NCI-H748 treated with DMSO at 0.1 percent for 48 hours (cell line): ENCODE measurements around the gene RGS7.

Source experiments
- DNase-seq: peaks from one replicate; lab custom pipeline; 2025; lab: John Stamatoyannopoulos, UW

Gene RGS7

DNA sequence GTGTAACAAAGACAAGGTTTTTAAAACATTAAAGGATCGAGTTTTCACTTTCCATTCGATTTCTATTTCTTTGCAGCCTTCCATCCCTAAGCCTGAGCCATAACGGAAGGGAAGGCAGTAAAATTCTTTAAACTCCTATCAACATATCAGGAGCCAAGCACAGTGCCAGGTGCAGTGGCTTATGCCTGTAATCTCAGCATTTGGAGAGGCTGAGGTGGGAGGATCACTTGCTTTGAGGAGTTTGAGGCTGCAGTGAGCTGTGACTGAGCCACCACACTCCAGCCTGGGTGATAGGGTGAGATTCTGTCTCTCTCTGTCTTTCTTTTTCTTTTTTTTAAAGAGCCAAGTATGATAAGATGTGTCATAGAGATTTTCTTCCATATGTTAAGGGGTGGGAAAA lies 527.5 kb downstream of the RGS7 start:
- no peak for DNase-seq

- no peak for DNase-seq
These were observed 529.2 kb downstream of the RGS7 start for GRCh38 chr1:240827786-240828185.

- DNase-seq = no peak
These were observed 532.8 kb downstream of the RGS7 start for GRCh38 chr1:240824238-240824637.

DNA sequence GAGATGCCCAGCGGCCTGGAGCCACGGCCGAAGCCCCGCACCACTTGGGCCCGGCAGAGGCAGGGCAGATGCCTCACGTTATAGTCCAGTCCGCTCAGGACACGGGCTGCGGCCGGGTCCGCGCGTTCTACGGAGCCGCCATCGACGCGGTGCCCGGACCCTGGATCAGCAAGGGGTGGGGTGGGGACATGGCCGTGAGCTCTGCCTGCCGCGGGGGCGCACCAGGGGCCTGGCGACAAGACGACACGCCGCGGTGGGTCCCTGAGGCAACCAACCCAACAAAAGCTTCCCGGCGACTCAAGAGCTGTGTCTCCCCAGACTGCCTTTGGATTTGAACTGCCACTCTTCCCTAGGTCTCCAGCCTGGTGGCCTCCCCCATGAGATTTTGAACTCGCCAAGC lies 533.6 kb downstream of the RGS7 start:
- DNase-seq = no peak

GRCh38 chr1:240821925-240822324 lies 535.1 kb downstream of the RGS7 start:
- DNase-seq = no peak

- no peak for DNase-seq
These were observed 536.2 kb downstream of the RGS7 start for GRCh38 chr1:240820816-240821215.

DNA sequence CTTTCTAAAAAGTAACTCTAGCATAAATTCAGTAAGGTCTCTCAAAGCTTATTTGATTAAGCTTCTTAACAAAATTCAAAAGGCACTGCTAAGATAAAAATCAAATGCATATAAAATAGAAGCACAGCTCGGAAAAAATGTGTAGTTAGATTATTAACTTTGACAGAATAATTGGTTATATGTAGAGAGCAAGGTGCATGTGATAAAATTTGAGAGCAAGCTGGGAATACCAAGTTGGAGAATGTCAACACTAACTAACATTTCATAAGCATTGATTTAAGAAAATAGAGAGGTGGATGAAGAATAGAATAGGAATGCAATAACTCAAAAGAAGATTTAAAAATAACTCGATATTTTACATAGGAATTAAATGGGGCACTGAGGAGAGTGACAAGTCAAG lies 540.5 kb downstream of the RGS7 start:
- no peak for DNase-seq

GRCh38 chr1:240813720-240814119 lies 543.3 kb downstream of the RGS7 start:
- DNase-seq = no peak

DNA sequence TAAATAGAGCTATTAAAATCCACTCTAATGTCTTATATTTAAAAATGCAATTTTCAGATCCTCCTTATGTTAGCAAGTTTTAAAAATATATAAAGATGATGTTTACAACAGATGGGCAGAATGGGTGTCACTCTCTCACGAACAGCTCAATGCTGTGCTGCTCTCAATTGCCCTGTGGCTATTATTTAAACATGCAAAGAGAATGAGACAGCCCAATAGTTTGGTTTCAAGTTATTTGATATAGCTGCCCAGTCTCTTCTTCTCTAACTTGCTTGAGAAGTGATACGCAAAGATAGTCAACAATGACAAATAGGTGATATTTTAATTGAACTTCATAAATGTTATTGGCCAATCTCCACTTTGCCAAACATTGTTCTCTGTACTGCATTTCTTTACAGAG lies 545.7 kb downstream of the RGS7 start:
- no peak for DNase-seq

DNA sequence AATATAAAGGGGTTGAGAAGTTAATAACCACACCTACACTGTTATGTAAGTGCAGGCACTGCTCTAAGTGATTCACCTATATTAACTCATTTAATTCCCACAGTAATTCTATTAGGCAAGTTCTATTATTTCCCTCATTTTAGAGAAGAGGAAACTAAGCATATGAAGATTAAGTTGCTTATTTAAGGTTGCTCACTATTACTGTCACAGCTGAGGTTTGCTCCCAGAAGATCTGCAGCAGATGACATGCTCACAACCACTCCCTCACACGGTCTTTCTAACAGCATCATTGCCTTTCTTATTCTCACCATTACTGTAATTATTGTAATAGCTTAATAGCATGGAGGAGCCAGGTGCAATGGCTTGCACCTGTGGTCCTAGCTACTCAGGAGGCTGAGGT lies 548.6 kb downstream of the RGS7 start:
- DNase-seq = no peak

DNA sequence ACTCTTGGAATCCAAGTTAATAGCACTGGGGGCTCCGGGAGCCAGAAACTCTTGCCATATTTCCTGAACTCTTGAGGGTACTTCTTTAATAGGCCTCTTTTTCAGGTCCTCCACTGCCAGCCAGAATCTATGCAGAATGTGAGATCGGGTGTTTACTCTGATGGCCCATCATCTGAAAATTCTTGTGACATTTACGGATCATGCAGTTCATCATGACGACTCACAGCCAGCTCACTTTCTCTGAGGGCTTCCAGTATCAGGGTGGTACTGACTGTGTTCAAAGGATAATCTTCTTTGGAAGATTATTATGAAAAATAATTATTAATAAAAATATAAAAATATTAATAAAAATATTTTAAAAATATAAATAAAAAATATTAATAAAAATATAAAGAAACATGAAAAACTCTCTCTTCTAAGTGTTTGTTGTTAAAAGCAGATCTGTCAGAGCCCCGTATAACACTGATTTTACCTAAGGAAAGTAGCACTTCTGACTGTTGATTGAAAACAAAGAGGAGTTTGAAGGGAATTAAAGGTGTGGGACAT lies 550.7 kb downstream of the RGS7 start:
- no peak for DNase-seq

- DNase-seq = no peak
These were observed 552.5 kb downstream of the RGS7 start for GRCh38 chr1:240804475-240804874.

DNA sequence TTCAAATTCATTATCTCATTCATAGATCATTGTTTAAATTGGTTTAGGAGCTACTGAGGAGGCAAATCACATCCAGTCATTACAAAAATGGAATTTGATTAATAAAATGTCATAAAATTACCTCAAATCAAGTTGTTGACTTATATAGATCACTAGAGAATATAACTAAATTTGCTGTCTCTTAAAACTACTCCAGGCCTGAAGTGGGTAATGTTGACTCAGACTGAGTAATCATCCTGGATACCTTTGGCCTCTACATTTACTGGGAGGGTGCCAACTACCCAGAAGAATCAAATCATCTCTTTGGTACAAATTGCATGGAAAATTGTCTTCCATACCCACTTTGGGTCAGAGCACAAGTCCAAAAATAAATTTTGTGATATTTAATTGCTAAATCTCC lies 553.9 kb downstream of the RGS7 start:
- DNase-seq = no peak

- no peak for DNase-seq
These were observed 554.7 kb downstream of the RGS7 start for GRCh38 chr1:240802271-240802670.

DNA sequence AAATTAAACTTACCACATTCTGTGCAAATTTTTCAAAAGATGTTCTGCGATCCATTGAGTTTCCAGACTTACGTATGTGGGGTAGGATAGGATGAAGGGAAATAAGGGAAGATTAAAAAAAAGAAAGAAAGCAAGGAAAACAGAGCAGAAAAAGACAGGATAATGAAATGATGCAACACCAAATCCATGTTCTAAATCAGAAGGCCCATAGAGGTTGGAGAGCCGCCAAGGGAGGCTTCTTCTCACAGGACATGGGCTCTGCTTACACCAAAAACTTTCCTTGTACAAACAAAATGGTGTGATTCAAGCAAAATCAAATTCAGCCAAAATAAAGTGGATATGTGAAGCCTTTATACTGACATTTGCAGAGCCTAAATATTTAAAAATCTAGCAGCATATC lies 555.6 kb downstream of the RGS7 start:
- DNase-seq = no peak

DNA sequence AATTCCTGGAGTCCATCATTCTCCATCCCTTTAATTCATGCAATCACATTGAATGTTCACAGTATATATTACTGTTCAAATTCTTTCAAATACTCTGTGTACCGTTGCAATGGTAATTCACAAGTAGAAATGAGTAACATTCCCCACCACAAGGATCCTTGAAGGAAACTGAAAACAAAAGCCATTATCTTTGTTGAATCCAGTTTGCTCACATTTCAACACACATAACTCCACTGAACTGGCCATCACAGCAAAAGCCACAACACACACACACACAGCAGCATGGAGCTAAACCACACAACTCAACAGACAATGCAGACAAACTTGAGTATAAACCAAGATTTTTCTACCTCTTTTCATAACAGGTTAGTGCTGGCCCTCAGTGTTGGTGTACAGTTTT lies 556.7 kb downstream of the RGS7 start:
- no peak for DNase-seq

DNA sequence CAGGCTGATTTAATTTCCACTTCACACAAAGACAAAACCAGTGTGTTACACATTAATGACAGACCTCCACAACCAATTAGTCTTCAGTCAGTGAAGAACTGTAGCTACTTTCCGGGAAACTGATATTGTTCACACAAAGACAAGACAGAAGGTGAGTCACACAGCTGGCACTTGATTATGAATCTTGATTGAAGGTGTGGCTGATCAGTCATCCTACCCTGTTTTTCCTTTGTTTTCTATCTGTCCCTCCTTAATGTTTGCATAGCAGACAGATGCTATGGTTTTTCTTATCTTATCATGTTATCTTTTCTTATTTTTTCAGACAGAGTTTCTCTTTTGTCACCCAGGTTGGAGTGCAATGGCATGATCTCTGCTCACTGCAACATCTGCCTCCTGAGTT lies 560.0 kb downstream of the RGS7 start:
- DNase-seq = peak; percentile 17

GRCh38 chr1:240794046-240794843 lies 562.8 kb downstream of the RGS7 start:
- DNase-seq = no peak

DNA sequence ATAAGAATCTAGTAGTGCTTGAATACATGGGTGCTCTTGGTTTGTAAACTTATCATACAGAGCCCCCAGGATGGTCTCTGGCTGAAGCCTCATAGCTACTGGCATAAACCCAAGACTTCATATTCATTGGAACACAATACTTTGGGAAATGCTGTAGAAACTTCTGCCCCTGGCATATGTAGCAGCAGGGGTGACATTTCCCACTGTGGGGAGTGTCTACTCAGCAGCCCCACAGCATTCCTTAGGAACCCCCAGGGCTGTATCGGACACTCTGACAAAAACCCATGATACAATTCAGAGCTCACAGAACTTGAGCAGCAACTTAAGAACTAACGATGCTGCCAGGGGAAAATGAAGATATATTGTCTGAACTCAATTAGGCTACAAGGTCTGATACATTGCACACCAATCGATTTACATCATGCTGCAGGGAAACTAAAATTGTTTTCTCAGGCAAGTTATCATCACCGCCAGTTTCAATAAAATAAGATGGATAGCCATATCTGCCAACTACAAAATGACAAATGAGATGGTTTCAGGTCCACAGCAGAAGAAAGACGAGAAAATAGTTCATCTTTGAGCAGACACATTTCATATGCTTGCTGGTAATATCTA lies 564.0 kb downstream of the RGS7 start:
- no peak for DNase-seq

- no peak for DNase-seq
These were observed 566.1 kb downstream of the RGS7 start for GRCh38 chr1:240790856-240791255.

- no peak for DNase-seq
These were observed 570.1 kb downstream of the RGS7 start for GRCh38 chr1:240786880-240787279.

DNA sequence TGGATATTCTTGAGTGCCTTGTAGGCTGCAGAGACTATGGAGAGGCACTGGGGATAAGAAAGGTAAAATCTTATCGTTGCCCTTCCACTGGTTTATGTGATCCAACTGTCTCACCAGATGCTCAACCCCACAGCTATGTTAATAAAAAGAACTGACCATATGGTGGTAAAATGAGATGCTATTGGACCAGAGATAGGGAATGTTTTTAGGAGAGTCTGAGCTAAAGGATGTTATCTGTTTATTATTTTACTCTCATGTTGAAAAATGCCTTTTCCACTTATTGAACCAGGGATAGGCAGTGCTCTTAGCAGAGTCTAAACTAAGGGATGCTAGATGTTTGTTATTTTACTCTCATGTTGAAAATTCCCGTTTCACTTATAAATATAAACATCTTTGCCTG lies 572.2 kb downstream of the RGS7 start:
- DNase-seq = no peak

DNA sequence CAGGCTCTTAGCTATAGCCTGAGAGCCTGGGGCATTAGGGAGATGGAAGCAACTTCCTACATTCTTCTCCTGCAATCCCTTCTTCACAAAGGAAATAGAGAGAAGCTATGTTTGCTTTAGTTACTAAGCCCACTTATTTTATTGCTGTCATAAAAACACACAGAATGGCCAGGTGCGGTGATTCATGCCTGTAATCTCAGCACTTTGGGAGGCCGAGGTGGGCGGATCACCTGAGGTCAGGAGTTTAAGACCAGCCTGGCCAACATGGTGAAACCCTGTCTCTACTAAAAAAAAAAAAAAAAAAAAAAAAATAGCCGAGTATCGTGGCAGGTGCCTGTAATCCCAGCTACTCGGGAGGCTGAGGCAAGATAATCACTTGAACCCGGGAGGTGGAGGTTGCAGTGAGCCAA lies 573.3 kb downstream of the RGS7 start:
- peak; percentile 65 for DNase-seq

GRCh38 chr1:240776237-240776636 lies 580.8 kb downstream of the RGS7 start:
- no peak for DNase-seq
